Ishikawa (cell line): Measurements from ENCODE around the gene TNFRSF8.

ENCODE experiments used
- CEBPB ChIP-seq: IDR thresholded peaks from 2 replicates; pipeline ENCODE4 v1.6.1; 2012
- CREB1 ChIP-seq: IDR thresholded peaks from 2 replicates; pipeline ENCODE4 v1.6.1; 2012; ENCODE audit warnings: low read depth
- EGR1 ChIP-seq: IDR thresholded peaks from 2 replicates; pipeline ENCODE4 v1.6.1; 2012
- EP300 ChIP-seq: IDR thresholded peaks from 2 replicates; pipeline ENCODE4 v1.6.1; 2012; ENCODE audit warnings: borderline replicate concordance
- FOXM1 ChIP-seq: IDR thresholded peaks from 2 replicates; pipeline ENCODE4 v1.6.1; 2012; ENCODE audit warnings: low read depth, borderline replicate concordance
- MAX ChIP-seq: IDR thresholded peaks from 2 replicates; pipeline ENCODE4 v1.6.1; 2012
- NFIC ChIP-seq: IDR thresholded peaks from 2 replicates; pipeline ENCODE4 v1.6.1; 2012
- RAD21 ChIP-seq: IDR thresholded peaks from 2 replicates; pipeline ENCODE4 v1.6.1; 2012; ENCODE audit warnings: low read depth
- REST ChIP-seq: IDR thresholded peaks from 2 replicates; pipeline ENCODE4 v1.6.1; 2012; ENCODE audit warnings: low read depth, mild to moderate bottlenecking
- TAF1 ChIP-seq: IDR thresholded peaks from 2 replicates; pipeline ENCODE4 v1.6.1; 2012; ENCODE audit warnings: low read depth, mild to moderate bottlenecking
- TCF12 ChIP-seq: IDR thresholded peaks from 2 replicates; pipeline ENCODE4 v1.6.1; 2012; ENCODE audit warnings: low read depth
- TEAD4 ChIP-seq: IDR thresholded peaks from 2 replicates; pipeline ENCODE4 v1.6.1; 2012
- USF1 ChIP-seq: IDR thresholded peaks from 2 replicates; pipeline ENCODE4 v1.6.1; 2012
- YY1 ChIP-seq: IDR thresholded peaks from 2 replicates; pipeline ENCODE4 v1.6.1; 2012; ENCODE audit warnings: low read depth
- ZBTB7A ChIP-seq: IDR thresholded peaks from 2 replicates; pipeline ENCODE4 v1.6.1; 2012; ENCODE audit warnings: low read depth

TNFRSF8 gene

GRCh38 chr1:12063141-12064072, at the start of gene TNFRSF8:
Gene TNFRSF8, plus strand, starts transcription at chr1:12063303. Its CDS starts 296 bp downstream, at chr1:12063599.
- TF ChIP-seq TEAD4 (no peak), TAF1 (no peak), MAX (peak; percentile 86)

GRCh38 chr1:12014141-12014991, 48.7 kb upstream of the TNFRSF8 start:
- TF ChIP-seq RAD21 (no peak), FOXM1 (no peak), CREB1 (no peak)

GRCh38 chr1:12015001-12015491, 48.1 kb upstream of the TNFRSF8 start:
- no peak for TF ChIP-seq CREB1
- TF ChIP-seq TAF1, result no peak
- TF ChIP-seq TCF12, result no peak

GRCh38 chr1:12015499-12015898, 47.6 kb upstream of the TNFRSF8 start:
- TF ChIP-seq ZBTB7A, result no peak
- TF ChIP-seq MAX, result no peak
- TF ChIP-seq CREB1, result no peak
- TF ChIP-seq EGR1, result no peak
- TF ChIP-seq TAF1, result no peak
- no peak for TF ChIP-seq USF1
- no peak for TF ChIP-seq TEAD4
- TF ChIP-seq NFIC, result no peak
- TF ChIP-seq TCF12, result no peak
- TF ChIP-seq RAD21, result no peak
- TF ChIP-seq FOXM1, result no peak
- TF ChIP-seq REST, result no peak
- TF ChIP-seq YY1, result no peak
- TF ChIP-seq EP300, result no peak
- no peak for TF ChIP-seq CEBPB

GRCh38 chr1:12016182-12016581, 46.9 kb upstream of the TNFRSF8 start:
- no peak for TF ChIP-seq YY1
- no peak for TF ChIP-seq ZBTB7A
- no peak for TF ChIP-seq REST
- TF ChIP-seq NFIC, result no peak
- no peak for TF ChIP-seq EP300
- TF ChIP-seq USF1, result no peak
- TF ChIP-seq EGR1, result no peak
- no peak for TF ChIP-seq FOXM1
